ENCODE measurements around the gene FCSK. TPM values are rescaled to one million over a fixed set of nuclear protein-coding genes. Genes with fewer than 3 reads are reported as not detected.

The FCSK gene
- total RNA-seq, 3 donors from 2014 or later (not counting 1 experiment from before 2014, with no cell fraction given), result 28.5 to 33.0 (median 29.6) TPM

- no peak overlapping the region for H3K4me3 Mint-ChIP-seq
- no peak overlapping the region for H3K27ac Mint-ChIP-seq
- H3K27me3 Mint-ChIP-seq (ENCODE audit: low read depth in 2 of 2), result no peaks in the 10 kb centered on the region
- H3K27ac ChIP-seq (ENCODE audit: low read length), result no peak overlapping the region
- WGBS (ENCODE audit: insufficient coverage), result 92% methylated on average over 12 of the region's 13 CpGs
- H3K27me3 ChIP-seq (ENCODE audit: control insufficient read depth, insufficient read depth, low read length), result no peaks in the 10 kb centered on the region
- DNase-seq (no peak), ATAC-seq (no peak)
- peaks cover 0 to 6% of the 10 kb centered on the region in 2 donors for H3K4me1 Mint-ChIP-seq
- no peak for TF ChIP-seq CTCF (IDR thresholded peaks at IDR 0.05)
- H3K4me3 ChIP-seq (ENCODE audit: low read length), result no peak overlapping the region
- H3K4me1 ChIP-seq (ENCODE audit: control insufficient read depth, insufficient read depth, low read length), result peaks cover 6% of the 10 kb centered on the region
- intact Hi-C loops (cut with micrococcal nuclease), result no loop called here
- H3K9me3 Mint-ChIP-seq, result no peaks in the 10 kb centered on the region
- peaks cover 5% of the 10 kb centered on the region for H3K36me3 ChIP-seq (ENCODE audit: control insufficient read depth, insufficient read depth, low read length)
- H3K36me3 Mint-ChIP-seq, result no peaks in the 10 kb centered on the region
- no peaks in the 10 kb centered on the region for H3K9me3 ChIP-seq (ENCODE audit: control insufficient read depth, insufficient read depth, low read length)
These were observed 11.8 kb downstream of the FCSK start for GRCh38 chr16:70465999-70466804.

DNA sequence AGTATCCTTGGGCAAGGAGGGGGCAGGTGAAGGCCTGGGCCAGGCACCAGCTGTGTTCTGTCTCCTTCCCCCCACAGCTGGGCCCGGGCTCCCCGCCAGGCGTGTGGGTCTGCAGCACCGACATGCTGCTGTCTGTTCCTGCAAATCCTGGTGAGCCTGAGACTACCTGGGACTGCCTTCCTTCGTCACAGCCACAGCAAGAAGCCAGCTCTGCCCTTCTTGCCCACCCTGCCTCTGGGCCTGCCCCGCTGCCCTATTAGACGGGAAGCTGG is 12.3 kb downstream of the FCSK start:
- no peaks in the 10 kb centered on the region for H3K9me3 ChIP-seq (ENCODE audit: control insufficient read depth, insufficient read depth, low read length)
- Mint-ChIP-seq H3K4me1 (peaks cover 0 to 1% of the 10 kb centered on the region in 2 donors), H3K4me3 (no peak overlapping the region), H3K9me3 (no peaks in the 10 kb centered on the region), H3K36me3 (no peaks in the 10 kb centered on the region), H3K27me3 (ENCODE audit: low read depth in 2 of 2) (no peaks in the 10 kb centered on the region), H3K27ac (no peak overlapping the region)
- WGBS (ENCODE audit: insufficient coverage), result 90% methylated on average over 7 of the region's 7 CpGs
- TF ChIP-seq CTCF (IDR thresholded peaks at IDR 0.05), result no peak
- no peak for ATAC-seq
- no peak for DNase-seq
- H3K27me3 ChIP-seq (ENCODE audit: control insufficient read depth, insufficient read depth, low read length), result no peaks in the 10 kb centered on the region
- peaks cover 5% of the 10 kb centered on the region for H3K36me3 ChIP-seq (ENCODE audit: control insufficient read depth, insufficient read depth, low read length)
- H3K27ac ChIP-seq (ENCODE audit: low read length), result no peak overlapping the region
- H3K4me3 ChIP-seq (ENCODE audit: low read length), result no peak overlapping the region
- H3K4me1 ChIP-seq (ENCODE audit: control insufficient read depth, insufficient read depth, low read length), result peaks cover under 1% of the 10 kb centered on the region
- intact Hi-C loops (cut with micrococcal nuclease), result no loop called here

DNA sequence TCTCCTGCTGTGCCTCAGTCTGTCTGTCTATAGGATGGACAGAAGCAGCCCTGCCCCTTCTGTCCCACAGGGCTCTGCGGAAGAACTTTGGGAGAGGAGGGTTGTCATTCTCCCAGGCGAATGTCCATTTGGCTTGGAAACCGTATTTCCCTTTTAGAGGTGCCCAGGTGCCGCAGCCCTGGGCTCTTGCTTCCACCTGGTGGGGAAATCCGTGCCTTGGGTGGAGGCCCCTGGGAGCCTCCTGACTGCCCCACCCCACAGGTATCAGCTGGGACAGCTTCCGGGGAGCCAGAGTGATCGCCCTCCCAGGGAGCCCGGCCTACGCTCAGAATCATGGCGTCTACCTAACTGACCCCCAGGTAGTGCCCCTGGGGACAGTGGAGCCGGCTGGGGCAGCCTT is 12.7 kb downstream of the FCSK start:
- Mint-ChIP-seq H3K4me1 (no peaks in the 10 kb centered on the region), H3K27ac (no peak overlapping the region), H3K27me3 (ENCODE audit: low read depth in 2 of 2) (no peaks in the 10 kb centered on the region), H3K9me3 (no peaks in the 10 kb centered on the region), H3K36me3 (no peaks in the 10 kb centered on the region), H3K4me3 (no peak overlapping the region)
- no peak for DNase-seq
- H3K27me3 ChIP-seq (ENCODE audit: control insufficient read depth, insufficient read depth, low read length), result no peaks in the 10 kb centered on the region
- intact Hi-C loops (cut with micrococcal nuclease), result no loop called here
- WGBS (ENCODE audit: insufficient coverage), result 91% methylated on average over 11 of the region's 11 CpGs
- H3K36me3 ChIP-seq (ENCODE audit: control insufficient read depth, insufficient read depth, low read length), result peaks cover 5% of the 10 kb centered on the region
- H3K9me3 ChIP-seq (ENCODE audit: control insufficient read depth, insufficient read depth, low read length), result no peaks in the 10 kb centered on the region
- H3K4me1 ChIP-seq (ENCODE audit: control insufficient read depth, insufficient read depth, low read length), result no peaks in the 10 kb centered on the region
- no peak for ATAC-seq
- H3K27ac ChIP-seq (ENCODE audit: low read length), result no peak overlapping the region
- no peak for TF ChIP-seq CTCF (IDR thresholded peaks at IDR 0.05)
- no peak overlapping the region for H3K4me3 ChIP-seq (ENCODE audit: low read length)

- Mint-ChIP-seq H3K4me3 (no peak overlapping the region), H3K36me3 (no peaks in the 10 kb centered on the region), H3K27me3 (ENCODE audit: low read depth in 2 of 2) (no peaks in the 10 kb centered on the region), H3K9me3 (no peaks in the 10 kb centered on the region), H3K4me1 (no peaks in the 10 kb centered on the region), H3K27ac (no peak overlapping the region)
- no peaks in the 10 kb centered on the region for H3K9me3 ChIP-seq (ENCODE audit: control insufficient read depth, insufficient read depth, low read length)
- WGBS (ENCODE audit: insufficient coverage), result 96% methylated on average over 8 of the region's 8 CpGs
- ATAC-seq (no peak), DNase-seq (no peak)
- H3K4me1 ChIP-seq (ENCODE audit: control insufficient read depth, insufficient read depth, low read length), result no peaks in the 10 kb centered on the region
- no peak overlapping the region for H3K4me3 ChIP-seq (ENCODE audit: low read length)
- H3K36me3 ChIP-seq (ENCODE audit: control insufficient read depth, insufficient read depth, low read length), result peaks cover 5% of the 10 kb centered on the region
- no peak overlapping the region for H3K27ac ChIP-seq (ENCODE audit: low read length)
- intact Hi-C loops (cut with micrococcal nuclease), result no loop called here
- TF ChIP-seq CTCF (IDR thresholded peaks at IDR 0.05), result no peak
- no peaks in the 10 kb centered on the region for H3K27me3 ChIP-seq (ENCODE audit: control insufficient read depth, insufficient read depth, low read length)
These were observed 13.2 kb downstream of the FCSK start for GRCh38 chr16:70467608-70468007.

Data from natural killer cell (primary cell).